Measurements from ENCODE around the gene MMP25.

GRCh38 chr16:3017344-3017743 lies 29.0 kb upstream of the MMP25 start:
- TF ChIP-seq CTCF (IDR thresholded peaks at IDR 0.05; ENCODE audit: insufficient read depth, low read depth, low read length) (no peak), EZH2 (IDR thresholded peaks at IDR 0.05; ENCODE audit: insufficient read depth, low read length) (no peak)
